GM23338 (cell line): ENCODE data around the gene GATM.

ENCODE experiments used
- CREB1 ChIP-seq: fragments of 250-450 bp; sonication (Bioruptor Pico); IDR thresholded peaks from 2 replicates; pipeline ENCODE4 v1.5.0; 2020; ENCODE audit warnings: low read depth, mild to moderate bottlenecking, moderate library complexity
- EZH2 ChIP-seq: fragments of 200-600 bp; sonication (generic); IDR thresholded peaks from one replicate; pipeline ENCODE4 v1.8.0; 2017; ENCODE audit warnings: antibody characterized with exemption, mild to moderate bottlenecking, low read depth; ENCODE audit not compliant: unreplicated experiment
- EZH2phosphoT487 ChIP-seq: fragments of 200-600 bp; sonication (generic); IDR thresholded peaks from one replicate; pipeline ENCODE4 v1.8.1; 2018; ENCODE audit warnings: antibody characterized with exemption; ENCODE audit not compliant: unreplicated experiment
- JUNB ChIP-seq: IDR thresholded peaks from one replicate; pipeline ENCODE4 v1.6.1; 2016; ENCODE audit warnings: antibody characterized with exemption; ENCODE audit not compliant: unreplicated experiment
- NANOG ChIP-seq: IDR thresholded peaks from 2 replicates; pipeline ENCODE4 v1.6.1; 2016; ENCODE audit warnings: antibody characterized with exemption, borderline replicate concordance
- POLR2AphosphoS5 ChIP-seq: IDR thresholded peaks from 2 replicates; pipeline ENCODE4 v1.6.1; 2016; ENCODE audit warnings: antibody characterized with exemption, low read depth
- ZNF114 ChIP-seq: fragments of 250-450 bp; sonication (Bioruptor Pico); IDR thresholded peaks from 2 replicates; pipeline ENCODE4 v1.5.0; 2020; ENCODE audit warnings: mild to moderate bottlenecking, moderate library complexity
- ZNF331 ChIP-seq: fragments of 250-450 bp; sonication (Bioruptor Pico); IDR thresholded peaks from 2 replicates; pipeline ENCODE4 v1.5.0; 2020; ENCODE audit warnings: low read depth, mild to moderate bottlenecking, moderate library complexity
- TF ChIP-seq, protein P1 (sequence below), 2 experiments: fragments of 200-600 bp in 1 of 2; sonication (generic) in 1 of 2; conservative IDR thresholded peaks; 2 replicates each; pipeline versions ENCODE4 v1.5.1 to v1.6.1; 2016 to 2017; ENCODE audit warnings: antibody characterized with exemption in 2 of 2, low read depth in 2 of 2, mild to moderate bottlenecking in 2 of 2, moderate library complexity in 1 of 2
- TF ChIP-seq, protein P2 (sequence below): fragments of 250-450 bp; sonication (Bioruptor Pico); IDR thresholded peaks from 2 replicates; pipeline ENCODE4 v1.5.0; 2020; ENCODE audit warnings: mild to moderate bottlenecking, moderate library complexity
- TF ChIP-seq, protein P3 (sequence below): IDR thresholded peaks from one replicate; pipeline ENCODE4 v1.6.1; 2018; ENCODE audit warnings: antibody characterized with exemption; ENCODE audit not compliant: unreplicated experiment
- TF ChIP-seq, protein P4 (sequence below): IDR thresholded peaks from 2 replicates; pipeline ENCODE4 v1.6.1; 2016; ENCODE audit warnings: antibody characterized with exemption

DNA sequence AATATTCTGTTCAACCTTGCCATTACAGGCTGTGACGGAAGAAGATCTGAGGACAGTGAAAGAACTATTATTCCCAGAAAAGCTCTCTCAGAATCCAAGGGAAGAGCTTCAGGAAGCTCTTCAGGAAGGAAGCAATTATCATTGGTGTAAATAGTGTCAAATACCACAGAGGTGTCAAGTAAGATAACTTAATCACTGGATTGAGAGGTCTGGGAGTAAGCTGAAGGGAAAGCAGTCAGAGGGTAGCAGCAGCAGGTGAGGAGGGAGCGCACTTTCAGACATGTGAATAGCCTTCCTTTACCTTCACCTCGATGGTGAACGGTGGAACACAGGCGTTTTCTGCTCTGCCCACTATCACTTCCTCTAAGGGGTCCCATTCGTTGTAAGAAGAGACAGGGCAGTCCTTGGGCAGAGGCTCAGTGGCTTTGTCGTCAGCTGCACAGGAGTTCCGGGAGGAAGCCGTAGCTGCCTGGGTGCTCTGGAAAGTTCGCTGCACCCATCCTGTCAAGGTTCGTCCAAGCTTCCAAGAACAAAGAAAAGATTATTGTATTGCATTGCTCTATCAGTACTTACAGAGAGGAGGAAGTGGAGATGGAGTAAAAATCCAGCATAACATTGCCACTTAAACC lies 1.9 kb downstream of the GATM start:
- TF ChIP-seq, protein P1, sequence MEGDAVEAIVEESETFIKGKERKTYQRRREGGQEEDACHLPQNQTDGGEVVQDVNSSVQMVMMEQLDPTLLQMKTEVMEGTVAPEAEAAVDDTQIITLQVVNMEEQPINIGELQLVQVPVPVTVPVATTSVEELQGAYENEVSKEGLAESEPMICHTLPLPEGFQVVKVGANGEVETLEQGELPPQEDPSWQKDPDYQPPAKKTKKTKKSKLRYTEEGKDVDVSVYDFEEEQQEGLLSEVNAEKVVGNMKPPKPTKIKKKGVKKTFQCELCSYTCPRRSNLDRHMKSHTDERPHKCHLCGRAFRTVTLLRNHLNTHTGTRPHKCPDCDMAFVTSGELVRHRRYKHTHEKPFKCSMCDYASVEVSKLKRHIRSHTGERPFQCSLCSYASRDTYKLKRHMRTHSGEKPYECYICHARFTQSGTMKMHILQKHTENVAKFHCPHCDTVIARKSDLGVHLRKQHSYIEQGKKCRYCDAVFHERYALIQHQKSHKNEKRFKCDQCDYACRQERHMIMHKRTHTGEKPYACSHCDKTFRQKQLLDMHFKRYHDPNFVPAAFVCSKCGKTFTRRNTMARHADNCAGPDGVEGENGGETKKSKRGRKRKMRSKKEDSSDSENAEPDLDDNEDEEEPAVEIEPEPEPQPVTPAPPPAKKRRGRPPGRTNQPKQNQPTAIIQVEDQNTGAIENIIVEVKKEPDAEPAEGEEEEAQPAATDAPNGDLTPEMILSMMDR (conservative IDR thresholded peaks at IDR 0.05; ENCODE audit: low read depth in 2 of 2): no peak
- TF ChIP-seq EZH2 (no peak), EZH2phosphoT487 (no peak), ZNF114 (CRISPR knock-in tag) (no peak), POLR2AphosphoS5 (no peak), CREB1 (CRISPR knock-in tag) (no peak), JUNB (no peak), ZNF331 (CRISPR knock-in tag) (no peak), NANOG (no peak)
- TF ChIP-seq, protein P2, sequence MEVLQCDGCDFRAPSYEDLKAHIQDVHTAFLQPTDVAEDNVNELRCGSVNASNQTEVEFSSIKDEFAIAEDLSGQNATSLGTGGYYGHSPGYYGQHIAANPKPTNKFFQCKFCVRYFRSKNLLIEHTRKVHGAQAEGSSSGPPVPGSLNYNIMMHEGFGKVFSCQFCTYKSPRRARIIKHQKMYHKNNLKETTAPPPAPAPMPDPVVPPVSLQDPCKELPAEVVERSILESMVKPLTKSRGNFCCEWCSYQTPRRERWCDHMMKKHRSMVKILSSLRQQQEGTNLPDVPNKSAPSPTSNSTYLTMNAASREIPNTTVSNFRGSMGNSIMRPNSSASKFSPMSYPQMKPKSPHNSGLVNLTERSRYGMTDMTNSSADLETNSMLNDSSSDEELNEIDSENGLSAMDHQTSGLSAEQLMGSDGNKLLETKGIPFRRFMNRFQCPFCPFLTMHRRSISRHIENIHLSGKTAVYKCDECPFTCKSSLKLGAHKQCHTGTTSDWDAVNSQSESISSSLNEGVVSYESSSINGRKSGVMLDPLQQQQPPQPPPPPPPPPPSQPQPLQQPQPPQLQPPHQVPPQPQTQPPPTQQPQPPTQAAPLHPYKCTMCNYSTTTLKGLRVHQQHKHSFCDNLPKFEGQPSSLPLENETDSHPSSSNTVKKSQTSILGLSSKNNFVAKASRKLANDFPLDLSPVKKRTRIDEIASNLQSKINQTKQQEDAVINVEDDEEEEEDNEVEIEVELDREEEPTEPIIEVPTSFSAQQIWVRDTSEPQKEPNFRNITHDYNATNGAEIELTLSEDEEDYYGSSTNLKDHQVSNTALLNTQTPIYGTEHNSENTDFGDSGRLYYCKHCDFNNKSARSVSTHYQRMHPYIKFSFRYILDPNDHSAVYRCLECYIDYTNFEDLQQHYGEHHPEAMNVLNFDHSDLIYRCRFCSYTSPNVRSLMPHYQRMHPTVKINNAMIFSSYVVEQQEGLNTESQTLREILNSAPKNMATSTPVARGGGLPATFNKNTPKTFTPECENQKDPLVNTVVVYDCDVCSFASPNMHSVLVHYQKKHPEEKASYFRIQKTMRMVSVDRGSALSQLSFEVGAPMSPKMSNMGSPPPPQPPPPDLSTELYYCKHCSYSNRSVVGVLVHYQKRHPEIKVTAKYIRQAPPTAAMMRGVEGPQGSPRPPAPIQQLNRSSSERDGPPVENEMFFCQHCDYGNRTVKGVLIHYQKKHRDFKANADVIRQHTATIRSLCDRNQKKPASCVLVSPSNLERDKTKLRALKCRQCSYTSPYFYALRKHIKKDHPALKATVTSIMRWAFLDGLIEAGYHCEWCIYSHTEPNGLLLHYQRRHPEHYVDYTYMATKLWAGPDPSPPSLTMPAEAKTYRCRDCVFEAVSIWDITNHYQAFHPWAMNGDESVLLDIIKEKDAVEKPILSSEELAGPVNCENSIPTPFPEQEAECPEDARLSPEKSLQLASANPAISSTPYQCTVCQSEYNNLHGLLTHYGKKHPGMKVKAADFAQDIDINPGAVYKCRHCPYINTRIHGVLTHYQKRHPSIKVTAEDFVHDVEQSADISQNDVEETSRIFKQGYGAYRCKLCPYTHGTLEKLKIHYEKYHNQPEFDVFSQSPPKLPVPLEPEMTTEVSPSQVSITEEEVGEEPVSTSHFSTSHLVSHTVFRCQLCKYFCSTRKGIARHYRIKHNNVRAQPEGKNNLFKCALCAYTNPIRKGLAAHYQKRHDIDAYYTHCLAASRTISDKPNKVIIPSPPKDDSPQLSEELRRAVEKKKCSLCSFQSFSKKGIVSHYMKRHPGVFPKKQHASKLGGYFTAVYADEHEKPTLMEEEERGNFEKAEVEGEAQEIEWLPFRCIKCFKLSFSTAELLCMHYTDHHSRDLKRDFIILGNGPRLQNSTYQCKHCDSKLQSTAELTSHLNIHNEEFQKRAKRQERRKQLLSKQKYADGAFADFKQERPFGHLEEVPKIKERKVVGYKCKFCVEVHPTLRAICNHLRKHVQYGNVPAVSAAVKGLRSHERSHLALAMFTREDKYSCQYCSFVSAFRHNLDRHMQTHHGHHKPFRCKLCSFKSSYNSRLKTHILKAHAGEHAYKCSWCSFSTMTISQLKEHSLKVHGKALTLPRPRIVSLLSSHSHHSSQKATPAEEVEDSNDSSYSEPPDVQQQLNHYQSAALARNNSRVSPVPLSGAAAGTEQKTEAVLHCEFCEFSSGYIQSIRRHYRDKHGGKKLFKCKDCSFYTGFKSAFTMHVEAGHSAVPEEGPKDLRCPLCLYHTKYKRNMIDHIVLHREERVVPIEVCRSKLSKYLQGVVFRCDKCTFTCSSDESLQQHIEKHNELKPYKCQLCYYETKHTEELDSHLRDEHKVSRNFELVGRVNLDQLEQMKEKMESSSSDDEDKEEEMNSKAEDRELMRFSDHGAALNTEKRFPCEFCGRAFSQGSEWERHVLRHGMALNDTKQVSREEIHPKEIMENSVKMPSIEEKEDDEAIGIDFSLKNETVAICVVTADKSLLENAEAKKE (CRISPR knock-in tag): no peak
- TF ChIP-seq, protein P3, sequence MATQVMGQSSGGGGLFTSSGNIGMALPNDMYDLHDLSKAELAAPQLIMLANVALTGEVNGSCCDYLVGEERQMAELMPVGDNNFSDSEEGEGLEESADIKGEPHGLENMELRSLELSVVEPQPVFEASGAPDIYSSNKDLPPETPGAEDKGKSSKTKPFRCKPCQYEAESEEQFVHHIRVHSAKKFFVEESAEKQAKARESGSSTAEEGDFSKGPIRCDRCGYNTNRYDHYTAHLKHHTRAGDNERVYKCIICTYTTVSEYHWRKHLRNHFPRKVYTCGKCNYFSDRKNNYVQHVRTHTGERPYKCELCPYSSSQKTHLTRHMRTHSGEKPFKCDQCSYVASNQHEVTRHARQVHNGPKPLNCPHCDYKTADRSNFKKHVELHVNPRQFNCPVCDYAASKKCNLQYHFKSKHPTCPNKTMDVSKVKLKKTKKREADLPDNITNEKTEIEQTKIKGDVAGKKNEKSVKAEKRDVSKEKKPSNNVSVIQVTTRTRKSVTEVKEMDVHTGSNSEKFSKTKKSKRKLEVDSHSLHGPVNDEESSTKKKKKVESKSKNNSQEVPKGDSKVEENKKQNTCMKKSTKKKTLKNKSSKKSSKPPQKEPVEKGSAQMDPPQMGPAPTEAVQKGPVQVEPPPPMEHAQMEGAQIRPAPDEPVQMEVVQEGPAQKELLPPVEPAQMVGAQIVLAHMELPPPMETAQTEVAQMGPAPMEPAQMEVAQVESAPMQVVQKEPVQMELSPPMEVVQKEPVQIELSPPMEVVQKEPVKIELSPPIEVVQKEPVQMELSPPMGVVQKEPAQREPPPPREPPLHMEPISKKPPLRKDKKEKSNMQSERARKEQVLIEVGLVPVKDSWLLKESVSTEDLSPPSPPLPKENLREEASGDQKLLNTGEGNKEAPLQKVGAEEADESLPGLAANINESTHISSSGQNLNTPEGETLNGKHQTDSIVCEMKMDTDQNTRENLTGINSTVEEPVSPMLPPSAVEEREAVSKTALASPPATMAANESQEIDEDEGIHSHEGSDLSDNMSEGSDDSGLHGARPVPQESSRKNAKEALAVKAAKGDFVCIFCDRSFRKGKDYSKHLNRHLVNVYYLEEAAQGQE: no peak
- TF ChIP-seq, protein P4, sequence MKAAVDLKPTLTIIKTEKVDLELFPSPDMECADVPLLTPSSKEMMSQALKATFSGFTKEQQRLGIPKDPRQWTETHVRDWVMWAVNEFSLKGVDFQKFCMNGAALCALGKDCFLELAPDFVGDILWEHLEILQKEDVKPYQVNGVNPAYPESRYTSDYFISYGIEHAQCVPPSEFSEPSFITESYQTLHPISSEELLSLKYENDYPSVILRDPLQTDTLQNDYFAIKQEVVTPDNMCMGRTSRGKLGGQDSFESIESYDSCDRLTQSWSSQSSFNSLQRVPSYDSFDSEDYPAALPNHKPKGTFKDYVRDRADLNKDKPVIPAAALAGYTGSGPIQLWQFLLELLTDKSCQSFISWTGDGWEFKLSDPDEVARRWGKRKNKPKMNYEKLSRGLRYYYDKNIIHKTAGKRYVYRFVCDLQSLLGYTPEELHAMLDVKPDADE: no peak
